Activated CD4-positive, alpha-beta T cell treated with anti-CD3 and anti-CD28 coated beads, Interleukin-2, amount 10 ng/mL, durations not matched to agents 24 days and 14 days (primary cell): ENCODE results near the gene PLA2G5. TPM values are rescaled to one million over a fixed set of nuclear protein-coding genes. Genes with fewer than 3 reads are reported as not detected.
"Not testable (repeated sequence)": the region's sequence is repeated elsewhere in the genome, so short reads cannot be mapped to it uniquely, and the experiment has no call there.

Experiments
- DNase-seq: peaks from one replicate; pipeline ENCODE4 v3.0.0; 2022
- H3K27ac Mint-ChIP-seq: one replicate; pipeline ENCODE4 v1.8.0; 2022; ENCODE audit warnings: mild to moderate bottlenecking, mixed read lengths
- H3K27me3 Mint-ChIP-seq: one replicate; pipeline ENCODE4 v1.8.0; 2022; ENCODE audit warnings: mixed read lengths
- H3K36me3 Mint-ChIP-seq: one replicate; pipeline ENCODE4 v1.8.0; 2022; ENCODE audit warnings: low read depth, mild to moderate bottlenecking, mixed read lengths
- H3K4me1 Mint-ChIP-seq: one replicate; pipeline ENCODE4 v1.8.0; 2021; ENCODE audit warnings: mixed read lengths
- H3K4me3 Mint-ChIP-seq: one replicate; pipeline ENCODE4 v1.8.0; 2022; ENCODE audit warnings: mild to moderate bottlenecking, moderate library complexity, mixed read lengths
- H3K9me3 Mint-ChIP-seq: one replicate; pipeline ENCODE4 v1.8.0; 2021; ENCODE audit warnings: mixed read lengths
- intact Hi-C: fragments of 100-400 bp; cut with micrococcal nuclease; formaldehyde crosslinking; loops from one replicate; pipeline ENCODE4 v1.15.1; 2023
- total RNA-seq: library from RNA; stranded (reverse); gene quantifications from 2 replicates; pipeline ENCODE4 v1.2.3, GENCODE V29; 2022

PLA2G5 gene
- not detected in 2 replicates for total RNA-seq

GRCh38 chr1:20069874-20070273 lies at the start of gene PLA2G5:
Gene PLA2G5, plus strand, starts transcription at chr1:20070194. Its CDS starts 14,637 bp downstream, at chr1:20084831.
- peaks cover 18% of the 10 kb centered on the region for H3K27me3 Mint-ChIP-seq

GRCh38 chr1:20028125-20028524 lies 41.9 kb upstream of the PLA2G5 start:
- no peaks in the 10 kb centered on the region for H3K4me1 Mint-ChIP-seq
- intact Hi-C loops, result no loop called here
- H3K27me3 Mint-ChIP-seq, result peaks cover 15% of the 10 kb centered on the region
- peaks cover 2% of the 10 kb centered on the region for H3K9me3 Mint-ChIP-seq
- no peak overlapping the region for H3K4me3 Mint-ChIP-seq
- H3K36me3 Mint-ChIP-seq, result no peaks in the 10 kb centered on the region
- H3K27ac Mint-ChIP-seq, result no peak overlapping the region
- no peak for DNase-seq

More at GRCh38 chr1:20069874-20070273, at the start of gene PLA2G5:
- Mint-ChIP-seq H3K4me1 (no peaks in the 10 kb centered on the region), H3K4me3 (no peak within 1 kb of the TSS), H3K36me3 (no peaks in the 10 kb centered on the region), H3K27ac (no peak within 1 kb of the TSS), H3K9me3 (no peaks in the 10 kb centered on the region)
- no peak for DNase-seq
- intact Hi-C loops, result no loop called here

- H3K27ac Mint-ChIP-seq, result no peak overlapping the region
- intact Hi-C loops, result no loop called here
- no peak overlapping the region for H3K4me3 Mint-ChIP-seq
- DNase-seq, result no peak
- H3K4me1 Mint-ChIP-seq, result no peaks in the 10 kb centered on the region
- H3K9me3 Mint-ChIP-seq, result peaks cover 5% of the 10 kb centered on the region
- H3K27me3 Mint-ChIP-seq, result peaks cover 15% of the 10 kb centered on the region
- no peaks in the 10 kb centered on the region for H3K36me3 Mint-ChIP-seq
These were observed 41.3 kb upstream of the PLA2G5 start for GRCh38 chr1:20028726-20029125.

- H3K9me3 Mint-ChIP-seq, result peaks cover 7% of the 10 kb centered on the region
- peaks cover 14% of the 10 kb centered on the region for H3K27me3 Mint-ChIP-seq
- no peaks in the 10 kb centered on the region for H3K4me1 Mint-ChIP-seq
- intact Hi-C loops, result no loop called here
- H3K27ac Mint-ChIP-seq, result no peak overlapping the region
- H3K4me3 Mint-ChIP-seq, result no peak overlapping the region
- no peak for DNase-seq
- no peaks in the 10 kb centered on the region for H3K36me3 Mint-ChIP-seq
These were observed 40.6 kb upstream of the PLA2G5 start for GRCh38 chr1:20029178-20029912.

GRCh38 chr1:20030436-20031151 lies 39.4 kb upstream of the PLA2G5 start:
- H3K27ac Mint-ChIP-seq, H3K36me3 Mint-ChIP-seq, intact Hi-C loops, H3K4me3 Mint-ChIP-seq, DNase-seq, H3K4me1 Mint-ChIP-seq: not testable (repeated sequence)
- peaks cover 14% of the 10 kb centered on the region for H3K27me3 Mint-ChIP-seq
- H3K9me3 Mint-ChIP-seq, result peaks cover 13% of the 10 kb centered on the region

DNA sequence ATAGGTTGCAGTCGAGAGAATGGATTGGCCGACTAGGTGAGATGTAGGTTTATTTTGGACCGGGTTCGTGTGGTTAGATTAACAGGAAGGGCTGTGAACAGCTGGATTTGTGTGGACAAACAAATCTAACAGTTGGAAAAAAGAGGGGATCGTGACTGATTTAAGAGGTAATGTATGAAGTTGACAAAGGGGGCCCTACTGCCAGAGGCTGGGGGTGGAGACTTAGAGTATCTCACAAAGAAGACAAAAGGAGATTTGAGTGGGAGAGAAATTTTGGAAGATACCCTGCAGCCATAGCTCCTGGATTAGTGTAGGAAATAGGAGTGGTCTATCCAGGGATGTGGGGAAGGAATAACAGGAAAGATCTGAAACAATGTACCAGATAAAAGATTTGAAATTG lies 38.8 kb upstream of the PLA2G5 start:
- Mint-ChIP-seq H3K4me1 (no peaks in the 10 kb centered on the region), H3K36me3 (no peaks in the 10 kb centered on the region), H3K4me3 (no peak overlapping the region), H3K27me3 (peaks cover 14% of the 10 kb centered on the region), H3K9me3 (peaks cover 16% of the 10 kb centered on the region), H3K27ac (no peak overlapping the region)
- intact Hi-C loops, result no loop called here
- no peak for DNase-seq

DNA sequence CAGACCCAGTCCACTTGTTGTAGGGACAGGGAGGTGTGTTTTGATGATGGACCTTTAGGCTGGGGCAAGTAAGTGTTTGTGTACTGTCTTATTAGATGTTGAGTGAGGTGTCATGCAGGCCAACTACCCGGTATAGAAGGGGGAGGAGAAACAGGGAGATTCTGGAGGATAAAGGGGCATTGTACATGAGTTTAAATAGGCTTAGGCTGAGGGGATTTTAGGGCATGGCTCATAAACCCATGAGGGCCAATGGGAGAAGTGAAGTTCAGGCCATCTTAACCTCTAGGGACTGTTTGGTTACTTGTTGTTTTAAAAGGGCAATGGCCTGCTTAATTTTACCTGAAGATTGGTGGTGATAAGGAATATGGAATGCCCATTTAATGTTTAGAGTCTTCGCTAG lies 38.2 kb upstream of the PLA2G5 start:
- intact Hi-C loops, result no loop called here
- Mint-ChIP-seq H3K27ac (no peak overlapping the region), H3K4me3 (no peak overlapping the region), H3K4me1 (no peaks in the 10 kb centered on the region), H3K27me3 (peaks cover 10% of the 10 kb centered on the region), H3K36me3 (no peaks in the 10 kb centered on the region), H3K9me3 (peaks cover 17% of the 10 kb centered on the region)
- no peak for DNase-seq

- DNase-seq, result no peak
- intact Hi-C loops, result no loop called here
- Mint-ChIP-seq H3K27ac (no peak overlapping the region), H3K27me3 (peaks cover 7% of the 10 kb centered on the region), H3K4me1 (no peaks in the 10 kb centered on the region), H3K9me3 (peaks cover 22% of the 10 kb centered on the region), H3K36me3 (no peaks in the 10 kb centered on the region), H3K4me3 (no peak overlapping the region)
These were observed 37.6 kb upstream of the PLA2G5 start for GRCh38 chr1:20032425-20032824.

- intact Hi-C loops, result no loop called here
- Mint-ChIP-seq H3K27ac (no peak overlapping the region), H3K9me3 (peaks cover 22% of the 10 kb centered on the region)
These were observed 36.6 kb upstream of the PLA2G5 start for GRCh38 chr1:20033420-20033819.

DNA sequence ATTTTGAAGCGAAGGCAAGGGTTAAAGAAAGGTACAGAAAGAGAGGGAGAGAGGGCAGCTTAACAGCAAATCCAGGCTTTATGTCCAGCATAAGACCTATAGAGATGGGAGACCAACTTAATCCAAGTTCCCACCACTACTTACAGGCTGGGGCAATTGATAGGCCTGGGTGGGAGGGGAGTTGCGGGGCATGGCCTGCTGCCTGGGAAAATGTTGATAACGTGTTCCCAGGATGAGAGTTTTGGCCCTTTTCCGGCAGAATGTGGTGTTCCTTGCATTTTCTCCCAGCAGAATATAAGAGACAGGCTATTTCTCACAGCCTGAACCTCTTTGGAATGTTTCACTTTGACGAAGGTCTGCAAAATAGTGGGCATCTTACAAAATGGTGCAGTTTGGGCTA lies 34.9 kb upstream of the PLA2G5 start:
- no peak for DNase-seq
- H3K27me3 Mint-ChIP-seq, result peaks cover 11% of the 10 kb centered on the region
- intact Hi-C loops, result no loop called here
- no peak overlapping the region for H3K4me3 Mint-ChIP-seq
- no peaks in the 10 kb centered on the region for H3K36me3 Mint-ChIP-seq
- peaks cover 4% of the 10 kb centered on the region for H3K4me1 Mint-ChIP-seq
- H3K27ac Mint-ChIP-seq, result no peak overlapping the region
- peaks cover 22% of the 10 kb centered on the region for H3K9me3 Mint-ChIP-seq

More at GRCh38 chr1:20033420-20033819, 36.6 kb upstream of the PLA2G5 start:
- H3K4me3 Mint-ChIP-seq, result no peak overlapping the region
- H3K36me3 Mint-ChIP-seq, result no peaks in the 10 kb centered on the region
- peaks cover 4% of the 10 kb centered on the region for H3K4me1 Mint-ChIP-seq
- DNase-seq, result no peak
- peaks cover 7% of the 10 kb centered on the region for H3K27me3 Mint-ChIP-seq

DNA sequence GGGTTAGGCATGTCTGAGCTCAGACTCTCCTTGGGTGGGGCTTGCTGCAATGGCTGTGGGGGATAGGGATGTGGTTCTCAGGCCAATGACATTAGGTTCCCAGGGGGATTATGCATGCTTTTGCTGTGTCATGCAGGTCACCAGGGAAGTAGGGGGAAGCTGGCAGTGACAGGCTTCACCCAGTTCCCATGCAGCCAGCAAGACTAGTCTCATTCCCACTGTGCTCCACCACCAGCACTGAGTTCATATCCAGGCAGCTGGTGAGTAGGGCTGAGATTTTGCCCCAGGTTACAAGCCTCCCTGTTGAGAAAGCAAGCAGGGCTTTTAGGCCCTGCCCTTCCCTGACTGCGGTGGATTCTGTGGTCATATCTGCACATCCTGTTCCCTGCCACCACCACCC lies 32.1 kb upstream of the PLA2G5 start:
- intact Hi-C loops, result no loop called here
- peaks cover 22% of the 10 kb centered on the region for H3K9me3 Mint-ChIP-seq
- no peak for DNase-seq
- no peak overlapping the region for H3K4me3 Mint-ChIP-seq
- no peaks in the 10 kb centered on the region for H3K36me3 Mint-ChIP-seq
- H3K27ac Mint-ChIP-seq, result no peak overlapping the region
- H3K27me3 Mint-ChIP-seq, result peaks cover 11% of the 10 kb centered on the region
- H3K4me1 Mint-ChIP-seq, result peaks cover 4% of the 10 kb centered on the region

GRCh38 chr1:20047096-20047495 lies 22.9 kb upstream of the PLA2G5 start:
- Mint-ChIP-seq H3K27ac (no peak overlapping the region), H3K36me3 (no peaks in the 10 kb centered on the region), H3K27me3 (peaks cover 2% of the 10 kb centered on the region), H3K4me3 (no peak overlapping the region), H3K9me3 (peaks cover 6% of the 10 kb centered on the region), H3K4me1 (no peaks in the 10 kb centered on the region)
- intact Hi-C loops, result no loop called here
- DNase-seq, result no peak

GRCh38 chr1:20048563-20048962 lies 21.4 kb upstream of the PLA2G5 start:
- intact Hi-C loops, result no loop called here
- Mint-ChIP-seq H3K27ac (no peak overlapping the region), H3K4me3 (no peak overlapping the region), H3K4me1 (no peaks in the 10 kb centered on the region), H3K9me3 (peaks cover 14% of the 10 kb centered on the region), H3K36me3 (no peaks in the 10 kb centered on the region), H3K27me3 (peaks cover 3% of the 10 kb centered on the region)
- DNase-seq, result no peak

DNA sequence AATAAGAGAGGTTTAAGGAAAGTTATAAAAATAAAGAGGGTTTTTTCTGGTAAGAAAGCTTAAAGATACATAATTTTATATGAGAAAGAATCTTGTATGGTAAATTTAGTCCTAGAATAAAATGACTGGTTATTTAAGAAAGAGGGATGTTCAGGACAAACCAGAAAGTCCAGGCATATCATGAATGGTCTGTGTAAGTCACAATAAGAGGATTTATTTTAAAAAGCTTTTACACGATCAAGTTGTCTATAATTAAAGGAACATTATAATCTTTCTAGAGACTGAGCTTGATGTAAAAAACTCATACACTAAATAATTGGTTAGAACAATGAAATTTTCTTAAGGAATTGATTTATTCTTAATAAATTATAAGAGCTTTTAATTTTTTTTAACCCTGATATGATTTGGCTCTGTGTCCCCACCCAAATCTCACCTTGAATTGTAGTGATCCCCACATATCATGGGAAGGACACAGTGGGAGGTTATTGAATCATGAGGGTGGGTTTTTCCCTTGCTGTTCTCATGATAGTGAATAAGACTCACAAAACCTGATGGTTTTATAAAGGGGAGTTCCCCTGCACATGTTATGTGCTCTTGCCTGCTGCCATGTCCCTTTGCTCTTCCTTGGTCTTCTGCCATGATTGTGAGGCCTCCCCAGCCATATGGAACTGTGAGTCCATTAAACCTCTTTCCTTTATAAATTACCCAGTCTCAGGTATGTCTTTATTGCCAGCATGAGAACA lies 20.8 kb upstream of the PLA2G5 start:
- H3K36me3 Mint-ChIP-seq, intact Hi-C loops, DNase-seq, H3K27ac Mint-ChIP-seq, H3K27me3 Mint-ChIP-seq, H3K4me1 Mint-ChIP-seq, H3K4me3 Mint-ChIP-seq: not testable (repeated sequence)
- peaks cover 14% of the 10 kb centered on the region for H3K9me3 Mint-ChIP-seq
